ENCODE data around the gene PLPP4.

Gene PLPP4

DNA sequence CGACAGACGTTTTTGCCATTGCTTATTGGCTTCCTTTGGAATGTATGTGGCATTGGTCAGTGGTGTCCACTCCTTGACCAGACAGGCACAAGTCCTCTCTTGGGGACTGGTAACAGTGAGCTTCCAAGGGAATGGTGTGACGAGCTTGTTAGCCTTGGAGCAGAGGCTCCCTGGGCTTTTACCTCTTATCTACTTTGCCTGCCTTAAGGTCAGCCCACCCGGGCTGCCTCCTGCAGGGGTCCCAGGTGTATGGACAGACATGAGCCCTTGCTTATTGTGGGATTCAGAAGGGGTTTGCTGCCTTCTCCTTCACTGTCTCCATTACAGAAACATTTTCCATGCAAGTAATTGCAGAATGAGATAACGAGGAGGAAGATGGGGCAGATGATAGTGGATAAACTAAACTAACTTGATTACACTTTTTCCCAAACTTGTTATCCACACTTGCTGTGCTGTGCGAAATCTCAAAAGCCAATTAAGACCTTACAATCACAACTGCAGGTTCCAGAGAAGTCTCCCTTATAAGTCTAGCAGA is 29.7 kb downstream of the PLPP4 start:
- POLR2A ChIA-PET: no interaction called here
- TF ChIP-seq, protein P1, sequence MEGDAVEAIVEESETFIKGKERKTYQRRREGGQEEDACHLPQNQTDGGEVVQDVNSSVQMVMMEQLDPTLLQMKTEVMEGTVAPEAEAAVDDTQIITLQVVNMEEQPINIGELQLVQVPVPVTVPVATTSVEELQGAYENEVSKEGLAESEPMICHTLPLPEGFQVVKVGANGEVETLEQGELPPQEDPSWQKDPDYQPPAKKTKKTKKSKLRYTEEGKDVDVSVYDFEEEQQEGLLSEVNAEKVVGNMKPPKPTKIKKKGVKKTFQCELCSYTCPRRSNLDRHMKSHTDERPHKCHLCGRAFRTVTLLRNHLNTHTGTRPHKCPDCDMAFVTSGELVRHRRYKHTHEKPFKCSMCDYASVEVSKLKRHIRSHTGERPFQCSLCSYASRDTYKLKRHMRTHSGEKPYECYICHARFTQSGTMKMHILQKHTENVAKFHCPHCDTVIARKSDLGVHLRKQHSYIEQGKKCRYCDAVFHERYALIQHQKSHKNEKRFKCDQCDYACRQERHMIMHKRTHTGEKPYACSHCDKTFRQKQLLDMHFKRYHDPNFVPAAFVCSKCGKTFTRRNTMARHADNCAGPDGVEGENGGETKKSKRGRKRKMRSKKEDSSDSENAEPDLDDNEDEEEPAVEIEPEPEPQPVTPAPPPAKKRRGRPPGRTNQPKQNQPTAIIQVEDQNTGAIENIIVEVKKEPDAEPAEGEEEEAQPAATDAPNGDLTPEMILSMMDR (IDR thresholded peaks at IDR 0.05; ENCODE audit: control extremely low read depth, extremely low read depth, low read depth, missing control alignments): no peak
- CTCF ChIA-PET: interaction anchor here (1.0 kb wide), 1 partner anchor 9 kb away, joined by 3 read pairs; no protein-coding TSS in a partner anchor
- no peak for DNase-seq (ENCODE audit: extremely low spot score)

DNA sequence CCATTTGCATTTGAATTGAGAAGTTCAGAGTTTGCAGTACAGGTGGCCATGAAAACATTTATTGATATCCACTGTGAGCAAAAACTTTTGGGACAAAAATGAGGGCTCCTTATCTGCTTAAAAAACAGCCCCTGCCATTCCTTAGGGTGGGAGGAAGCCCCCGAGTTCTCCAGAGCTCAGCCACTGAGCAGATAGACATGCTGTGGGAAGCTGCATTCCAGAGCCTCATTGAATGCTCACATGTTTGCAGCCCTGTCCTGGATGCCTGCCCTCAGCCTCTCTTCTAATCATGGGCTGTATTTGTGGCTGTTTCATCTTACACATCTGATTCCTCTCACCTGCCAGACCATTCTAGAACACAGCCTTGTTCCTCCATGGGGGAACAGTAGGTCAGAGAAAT is 33.3 kb downstream of the PLPP4 start:
- DNase-seq (ENCODE audit: extremely low spot score): no peak
- ChIA-PET POLR2A (no interaction called here), CTCF (no interaction called here)
- TF ChIP-seq, protein P1 (IDR thresholded peaks at IDR 0.05; ENCODE audit: control extremely low read depth, extremely low read depth, low read depth, missing control alignments): no peak

DNA sequence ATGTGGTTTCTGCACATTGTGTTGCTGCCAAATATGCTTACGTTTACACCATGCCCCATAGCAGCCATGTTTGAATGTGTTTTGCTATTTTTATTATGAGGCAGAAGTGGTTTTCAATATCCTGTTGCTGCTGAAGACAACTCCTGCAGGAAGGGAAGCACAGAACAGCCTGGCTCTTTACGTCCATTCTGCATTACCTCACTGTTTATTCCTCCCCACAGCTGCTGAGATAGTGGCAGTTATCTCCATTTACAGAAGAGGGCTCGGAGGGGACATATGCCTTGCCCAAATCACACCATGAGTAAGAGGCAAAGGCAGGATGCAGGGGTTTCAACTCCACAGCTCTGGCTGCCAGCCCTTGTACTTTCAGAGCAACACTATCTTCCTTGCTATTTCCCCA is 35.3 kb downstream of the PLPP4 start:
- TF ChIP-seq, protein P1 (IDR thresholded peaks at IDR 0.05; ENCODE audit: control extremely low read depth, extremely low read depth, low read depth, missing control alignments): no peak
- no peak for DNase-seq (ENCODE audit: extremely low spot score)
- ChIA-PET CTCF (no interaction called here), POLR2A (no interaction called here)

DNA sequence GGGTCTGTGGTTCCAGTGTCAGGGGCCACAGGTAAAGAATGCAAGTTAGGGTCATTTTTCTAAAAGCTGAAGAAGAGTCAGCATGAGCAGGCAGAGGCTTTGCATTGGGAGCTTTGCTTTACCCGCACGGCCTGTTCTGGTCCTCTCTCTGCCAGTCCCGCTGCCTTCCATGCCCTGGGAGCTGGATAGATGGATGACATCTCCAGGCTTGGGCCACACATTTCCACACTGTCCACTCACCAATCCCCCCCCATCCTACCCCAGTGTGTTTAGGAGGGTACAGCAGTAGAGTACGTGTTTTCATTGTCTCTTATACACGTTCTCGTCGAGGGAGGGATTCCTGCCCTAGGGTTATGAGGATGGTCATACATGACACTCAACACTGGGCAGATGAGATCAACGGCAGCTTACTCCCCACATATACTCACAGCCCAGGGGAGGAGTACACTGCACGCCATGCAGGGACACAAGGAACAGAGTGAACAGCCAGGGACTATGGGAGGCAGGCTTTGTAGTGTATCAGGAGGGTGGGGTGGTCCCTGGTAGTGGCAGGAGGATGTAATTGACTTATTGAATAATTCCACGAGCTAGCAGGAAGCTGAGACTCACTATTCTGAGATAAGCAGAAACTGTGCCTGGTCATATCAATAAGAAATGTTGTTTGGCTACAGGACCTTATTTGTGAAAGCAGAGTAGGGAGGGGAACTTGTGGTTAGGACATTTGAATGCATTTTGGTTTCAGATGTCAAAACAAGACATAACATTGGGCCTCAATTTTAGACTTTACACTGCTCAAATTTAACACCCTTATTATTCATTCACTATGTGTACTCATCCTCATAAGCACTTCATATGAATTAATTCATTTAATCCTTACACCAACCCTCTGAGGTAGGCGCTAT is 36.6 kb downstream of the PLPP4 start:
- no peak for DNase-seq (ENCODE audit: extremely low spot score)
- TF ChIP-seq, protein P1 (IDR thresholded peaks at IDR 0.05; ENCODE audit: control extremely low read depth, extremely low read depth, low read depth, missing control alignments): no peak
- POLR2A ChIA-PET: no interaction called here
- CTCF ChIA-PET: no interaction called here

DNA sequence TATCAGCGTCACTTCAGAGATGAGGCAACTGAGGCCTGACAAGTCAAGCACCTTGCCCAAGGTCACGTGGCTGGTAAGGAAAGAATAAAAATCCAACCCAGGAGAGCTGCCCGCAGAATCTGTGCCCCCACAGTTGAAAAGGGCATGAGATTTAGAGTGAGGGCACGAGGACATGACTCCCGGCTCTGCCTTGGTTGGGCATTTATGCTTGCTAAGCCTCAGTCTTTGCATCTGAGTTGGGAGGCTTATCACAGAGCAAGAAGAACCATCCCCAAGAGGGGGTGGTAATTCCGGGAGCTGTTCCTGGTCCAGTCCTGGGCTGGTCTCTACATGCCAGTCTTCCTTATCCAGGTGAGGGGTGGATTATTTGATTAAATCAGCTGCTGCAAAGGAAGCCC is 37.3 kb downstream of the PLPP4 start:
- ChIA-PET POLR2A (no interaction called here), CTCF (interaction anchor here (0.8 kb wide), 1 partner anchor 72 kb away, joined by 3 read pairs; no protein-coding TSS in a partner anchor)
- DNase-seq (ENCODE audit: extremely low spot score): no peak
- TF ChIP-seq, protein P1 (IDR thresholded peaks at IDR 0.05; ENCODE audit: control extremely low read depth, extremely low read depth, low read depth, missing control alignments): no peak

DNA sequence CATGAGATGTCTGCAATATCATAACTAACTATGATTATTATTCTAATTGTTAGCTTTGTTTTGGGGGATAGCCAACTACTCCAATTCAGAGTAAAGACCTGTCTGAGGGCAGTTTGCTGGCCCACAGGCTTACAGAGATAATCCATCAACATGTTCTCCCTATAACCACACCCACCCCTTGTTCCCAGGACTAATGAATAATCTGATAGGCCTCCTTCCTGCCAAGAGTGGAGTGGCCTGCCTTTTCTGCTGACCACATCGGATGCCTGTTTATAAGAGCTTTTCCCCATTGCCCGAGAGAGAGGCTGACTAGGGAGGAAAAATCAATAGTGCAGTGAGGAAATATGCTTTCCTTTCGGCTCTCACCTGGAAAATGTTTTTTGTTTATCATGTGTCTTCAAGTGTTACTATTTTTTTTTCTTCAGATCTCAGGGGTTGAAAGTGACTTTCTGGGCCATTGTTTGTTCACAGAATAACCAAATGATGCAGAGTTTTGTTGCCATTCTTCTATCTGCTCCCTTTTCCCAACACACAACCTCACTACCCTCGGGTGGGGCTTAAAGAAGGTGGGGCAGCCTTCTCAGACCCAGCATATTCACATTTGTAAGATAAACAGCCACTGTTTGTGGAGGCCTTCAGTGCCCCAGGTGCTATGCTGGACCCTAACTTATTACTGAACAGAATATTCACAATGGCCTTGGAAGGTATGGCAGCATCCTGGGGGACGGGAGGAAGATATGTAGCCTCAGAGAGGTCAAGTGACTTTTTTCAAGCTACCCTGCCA is 38.4 kb downstream of the PLPP4 start:
- DNase-seq (ENCODE audit: extremely low spot score): no peak
- TF ChIP-seq, protein P1 (IDR thresholded peaks at IDR 0.05; ENCODE audit: control extremely low read depth, extremely low read depth, low read depth, missing control alignments): no peak
- CTCF ChIA-PET: interaction anchor here (0.8 kb wide), 1 partner anchor 73 kb away, joined by 3 read pairs; no protein-coding TSS in a partner anchor
- POLR2A ChIA-PET: no interaction called here
